ENCODE data around the gene TRIM22. TPM values are rescaled to one million over a fixed set of nuclear protein-coding genes. Genes with fewer than 3 reads are reported as not detected.
A peak's percentile ranks its signal among the peaks of the same experiment; 100 is the strongest.
"Not testable (repeated sequence)": the region's sequence is repeated elsewhere in the genome, so short reads cannot be mapped to it uniquely, and the experiment has no call there.

TRIM22 gene
- total RNA-seq, 1 donor from 2014 or later = 83.9 TPM

DNA sequence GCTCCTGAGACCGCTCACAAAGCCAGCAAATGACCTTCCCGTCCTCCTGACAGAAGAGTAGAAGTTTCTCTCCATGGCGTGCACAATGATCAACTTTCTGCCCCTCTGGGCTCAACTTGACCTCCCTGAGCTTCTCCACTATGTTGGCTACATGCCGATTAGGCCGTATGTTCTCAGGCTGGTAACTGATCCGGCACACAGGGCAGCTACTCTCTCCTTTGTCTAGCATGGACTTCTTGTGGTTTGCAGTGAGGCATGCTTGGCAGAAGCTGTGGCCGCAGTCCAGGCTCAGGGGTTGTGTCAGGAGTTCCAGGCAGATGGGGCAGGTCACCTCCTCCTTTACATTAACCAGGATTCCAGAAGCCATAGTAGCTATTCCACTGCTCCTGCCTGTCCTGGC, 9.8 kb upstream of the TRIM22 start:
- Mint-ChIP-seq H3K36me3 (ENCODE audit: low read depth) (peaks cover 53% of the 10 kb centered on the region), H3K9me3 (no peaks in the 10 kb centered on the region), H3K27me3 (ENCODE audit: low read depth) (no peaks in the 10 kb centered on the region), H3K4me1 (ENCODE audit: low read depth) (peaks cover 30% of the 10 kb centered on the region), H3K27ac (no peak overlapping the region), H3K4me3 (ENCODE audit: low read depth) (no peak overlapping the region)
- intact Hi-C loops (cut with micrococcal nuclease) = loop anchor here (10.0 kb wide), 2 partner anchors 555 to 1585 kb away; partner anchors contain the start of genes CNGA4, FHIP1B and RRM1
- no peak for DNase-seq (ENCODE audit: low spot score)

DNA sequence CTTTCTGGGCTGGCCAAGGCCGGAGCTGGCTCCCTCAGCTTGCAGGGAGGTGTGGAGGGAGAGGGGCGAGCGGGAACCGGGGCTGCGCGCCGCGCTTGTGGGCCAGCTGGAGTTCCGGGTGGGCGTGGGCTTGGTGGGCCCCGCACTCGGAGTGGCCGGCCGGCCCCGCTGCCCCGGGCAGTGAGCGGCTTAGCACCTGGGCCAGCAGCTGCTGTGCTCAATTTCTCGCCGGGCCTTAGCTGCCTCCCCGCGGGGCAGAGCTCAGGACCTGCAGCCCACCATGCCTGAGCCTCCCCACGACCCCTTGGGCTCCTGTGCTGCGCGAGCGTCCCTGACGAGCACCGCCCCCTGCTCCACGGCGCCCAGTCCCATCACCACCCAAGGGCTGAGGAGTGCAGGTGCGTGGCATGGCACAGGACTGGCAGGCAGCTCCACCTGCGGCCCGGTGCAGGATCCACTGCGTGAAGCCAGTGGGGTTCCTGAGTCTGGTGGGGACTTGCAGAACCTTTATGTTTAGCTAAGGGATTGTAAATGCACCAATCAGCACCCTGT, 6.6 kb upstream of the TRIM22 start:
- Mint-ChIP-seq H3K4me1 (ENCODE audit: low read depth) (peaks cover 38% of the 10 kb centered on the region), H3K36me3 (ENCODE audit: low read depth) (peaks cover 37% of the 10 kb centered on the region)
- H3K27me3 Mint-ChIP-seq (ENCODE audit: low read depth); H3K4me3 Mint-ChIP-seq (ENCODE audit: low read depth); DNase-seq (ENCODE audit: low spot score); H3K9me3 Mint-ChIP-seq; H3K27ac Mint-ChIP-seq: not testable (repeated sequence)
- intact Hi-C loops (cut with micrococcal nuclease) = loop anchor here (10.0 kb wide), 2 partner anchors 552 to 1588 kb away; partner anchors contain the start of genes CNGA4, FHIP1B and RRM1

DNA sequence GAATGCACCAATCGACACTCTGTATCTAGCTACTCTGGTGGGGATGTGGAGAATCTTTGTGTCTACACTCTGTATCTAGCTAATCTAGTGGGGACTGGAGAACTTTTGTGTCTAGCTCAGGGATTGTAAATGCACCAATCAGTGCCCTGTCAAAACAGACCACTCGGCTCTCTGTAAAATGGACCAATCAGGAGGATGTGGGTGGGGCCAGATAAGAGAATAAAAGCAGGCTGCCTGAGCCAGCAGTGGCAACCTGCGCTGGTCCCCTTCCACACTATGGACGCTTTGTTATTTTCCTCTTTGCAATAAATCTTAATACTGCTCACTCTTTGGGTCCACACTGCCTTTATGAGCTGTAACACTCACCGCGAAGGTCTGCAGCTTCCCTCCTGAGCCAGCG, 6.0 kb upstream of the TRIM22 start:
- peaks cover 31% of the 10 kb centered on the region for H3K36me3 Mint-ChIP-seq (ENCODE audit: low read depth)
- H3K27ac Mint-ChIP-seq = peak overlapping the region; percentile 96
- peaks cover 35% of the 10 kb centered on the region for H3K4me1 Mint-ChIP-seq (ENCODE audit: low read depth)
- not testable (repeated sequence) for H3K9me3 Mint-ChIP-seq; H3K27me3 Mint-ChIP-seq (ENCODE audit: low read depth); DNase-seq (ENCODE audit: low spot score)
- H3K4me3 Mint-ChIP-seq (ENCODE audit: low read depth) = peak overlapping the region; percentile 95
- intact Hi-C loops (cut with micrococcal nuclease) = loop anchor here (2.0 to 10.0 kb wide), 4 partner anchors 59 to 1589 kb away; partner anchors contain the start of genes CNGA4, FHIP1B, OR52N2 and RRM1

DNA sequence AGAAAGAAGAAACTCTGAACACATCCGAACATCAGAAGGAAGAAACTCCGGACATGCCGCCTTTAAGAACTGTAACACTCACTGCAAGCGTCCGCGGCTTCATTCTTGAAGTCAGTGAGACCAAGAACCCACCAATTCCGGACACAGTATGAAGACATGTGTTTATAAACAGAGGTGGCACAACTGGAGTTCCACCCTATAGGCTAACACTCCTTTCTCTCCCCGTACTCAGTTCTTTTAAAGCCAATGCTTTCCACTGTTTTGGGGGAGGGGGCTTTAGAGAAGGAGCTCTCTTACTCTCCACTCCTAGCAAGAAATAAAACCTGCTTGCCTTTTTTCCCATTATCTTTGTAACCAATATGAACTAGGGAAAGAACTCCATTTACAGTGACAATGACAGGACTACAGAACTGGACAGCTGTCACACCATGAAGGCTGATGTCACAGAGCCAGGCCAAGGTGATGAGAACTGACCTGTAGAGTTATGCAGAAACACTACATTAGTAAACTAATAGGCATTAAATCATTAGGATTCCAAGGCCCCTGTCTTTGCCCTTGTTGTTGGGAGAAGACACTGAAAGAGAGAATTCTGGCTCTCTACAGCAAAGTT, 5.4 kb upstream of the TRIM22 start:
- no peak for DNase-seq (ENCODE audit: low spot score)
- Mint-ChIP-seq H3K27ac (peak overlapping the region; percentile 96), H3K27me3 (ENCODE audit: low read depth) (no peaks in the 10 kb centered on the region), H3K36me3 (ENCODE audit: low read depth) (peaks cover 26% of the 10 kb centered on the region), H3K4me1 (ENCODE audit: low read depth) (peaks cover 30% of the 10 kb centered on the region), H3K4me3 (ENCODE audit: low read depth) (peak overlapping the region; percentile 95), H3K9me3 (no peaks in the 10 kb centered on the region)
- intact Hi-C loops (cut with micrococcal nuclease) = loop anchor here (2.0 to 10.0 kb wide), 4 partner anchors 59 to 1589 kb away; partner anchors contain the start of genes CNGA4, FHIP1B, OR52N2 and RRM1

GRCh38 chr11:5684646-5685362, 4.8 kb upstream of the TRIM22 start, which contains the start of gene TRIM5:
TSS of gene TRIM5 (minus strand) at chr11:5685074. CDS start at chr11:5680177, 4,897 bp downstream.
- Mint-ChIP-seq H3K4me1 (ENCODE audit: low read depth) (peaks cover 31% of the 10 kb centered on the region), H3K4me3 (ENCODE audit: low read depth) (peak within 1 kb of the TSS; percentile 95)
- DNase-seq (ENCODE audit: low spot score) = peak; percentile 76

GRCh38 chr11:5686426-5686825, 3.2 kb upstream of the TRIM22 start:
- Mint-ChIP-seq H3K4me1 (ENCODE audit: low read depth) (peaks cover 37% of the 10 kb centered on the region), H3K27ac (no peak overlapping the region), H3K4me3 (ENCODE audit: low read depth) (no peak overlapping the region), H3K9me3 (no peaks in the 10 kb centered on the region), H3K36me3 (ENCODE audit: low read depth) (peaks cover 6% of the 10 kb centered on the region), H3K27me3 (ENCODE audit: low read depth) (no peaks in the 10 kb centered on the region)
- intact Hi-C loops (cut with micrococcal nuclease) = loop anchor here (10.0 kb wide), 2 partner anchors 548 to 1592 kb away; partner anchors contain the start of genes CNGA4, FHIP1B and RRM1
- DNase-seq (ENCODE audit: low spot score) = no peak

More at GRCh38 chr11:5684646-5685362, 4.8 kb upstream of the TRIM22 start, which contains the start of gene TRIM5:
- intact Hi-C loops (cut with micrococcal nuclease) = loop anchor here (2.0 to 10.0 kb wide), 4 partner anchors 60 to 1590 kb away; partner anchors contain the start of genes CNGA4, FHIP1B, OR52N2 and RRM1
- Mint-ChIP-seq H3K27ac (peak within 1 kb of the TSS; percentile 96), H3K36me3 (ENCODE audit: low read depth) (peaks cover 19% of the 10 kb centered on the region), H3K9me3 (no peaks in the 10 kb centered on the region), H3K27me3 (ENCODE audit: low read depth) (no peaks in the 10 kb centered on the region)

DNA sequence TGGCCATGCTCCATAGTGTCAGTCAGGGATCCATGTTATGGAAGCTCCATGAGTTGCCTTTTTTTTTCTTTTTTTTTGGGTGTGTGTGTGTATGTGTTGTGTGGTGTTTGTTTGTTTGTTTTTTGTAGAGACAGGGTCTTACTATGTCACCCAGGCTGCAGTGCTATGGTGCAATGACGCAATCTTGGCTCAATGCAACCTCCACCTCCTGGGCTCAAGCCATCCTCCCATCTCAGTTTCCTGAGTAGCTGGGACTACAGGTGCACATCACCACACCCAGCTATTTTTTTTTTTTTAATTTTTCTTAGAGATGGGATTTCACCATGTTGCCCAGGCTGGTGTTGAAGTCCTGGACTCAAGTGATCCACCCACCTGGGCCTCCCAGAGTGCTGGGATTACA, 1.1 kb upstream of the TRIM22 start:
- intact Hi-C loops (cut with micrococcal nuclease) = loop anchor here (10.0 kb wide), 2 partner anchors 546 to 1594 kb away; partner anchors contain the start of genes CNGA4, FHIP1B and RRM1
- Mint-ChIP-seq H3K27me3 (ENCODE audit: low read depth) (no peaks in the 10 kb centered on the region), H3K4me1 (ENCODE audit: low read depth) (peaks cover 45% of the 10 kb centered on the region), H3K36me3 (ENCODE audit: low read depth) (peaks cover 15% of the 10 kb centered on the region), H3K27ac (no peak overlapping the region), H3K9me3 (no peaks in the 10 kb centered on the region), H3K4me3 (ENCODE audit: low read depth) (no peak overlapping the region)
- DNase-seq (ENCODE audit: low spot score) = no peak

- H3K36me3 Mint-ChIP-seq (ENCODE audit: low read depth) = peaks cover 26% of the 10 kb centered on the region
- H3K4me1 Mint-ChIP-seq (ENCODE audit: low read depth) = peaks cover 42% of the 10 kb centered on the region
- no peaks in the 10 kb centered on the region for H3K9me3 Mint-ChIP-seq
- intact Hi-C loops (cut with micrococcal nuclease) = loop anchor here (2.0 kb wide), 1 partner anchor 631 kb away; the partner anchor contains the start of gene CAVIN3
- peak overlapping the region; percentile 91 for H3K4me3 Mint-ChIP-seq (ENCODE audit: low read depth)
- H3K27me3 Mint-ChIP-seq (ENCODE audit: low read depth) = no peaks in the 10 kb centered on the region
- DNase-seq (ENCODE audit: low spot score) = no peak
- H3K27ac Mint-ChIP-seq = peak overlapping the region; percentile 89
These were observed 626 bp downstream of the TRIM22 start for GRCh38 chr11:5690216-5690615.

GRCh38 chr11:5690736-5691135, 1.1 kb downstream of the TRIM22 start:
- intact Hi-C loops (cut with micrococcal nuclease) = loop anchor here (2.0 kb wide), 1 partner anchor 630 kb away; the partner anchor contains the start of gene CAVIN3
- peak overlapping the region; percentile 89 for H3K27ac Mint-ChIP-seq
- DNase-seq (ENCODE audit: low spot score) = no peak
- H3K36me3 Mint-ChIP-seq (ENCODE audit: low read depth) = peaks cover 27% of the 10 kb centered on the region
- H3K9me3 Mint-ChIP-seq = no peaks in the 10 kb centered on the region
- peak overlapping the region; percentile 91 for H3K4me3 Mint-ChIP-seq (ENCODE audit: low read depth)
- H3K4me1 Mint-ChIP-seq (ENCODE audit: low read depth) = peaks cover 42% of the 10 kb centered on the region
- H3K27me3 Mint-ChIP-seq (ENCODE audit: low read depth) = no peaks in the 10 kb centered on the region

- Mint-ChIP-seq H3K36me3 (ENCODE audit: low read depth) (peaks cover 34% of the 10 kb centered on the region), H3K4me3 (ENCODE audit: low read depth) (peak overlapping the region; percentile 91), H3K27ac (peak overlapping the region; percentile 89), H3K4me1 (ENCODE audit: low read depth) (peaks cover 45% of the 10 kb centered on the region)
- not testable (repeated sequence) for DNase-seq (ENCODE audit: low spot score); H3K9me3 Mint-ChIP-seq; H3K27me3 Mint-ChIP-seq (ENCODE audit: low read depth)
- intact Hi-C loops (cut with micrococcal nuclease) = loop anchor here (2.0 kb wide), 1 partner anchor 629 kb away; the partner anchor contains the start of gene CAVIN3
These were observed 1.8 kb downstream of the TRIM22 start for GRCh38 chr11:5691238-5691963.

GRCh38 chr11:5691964-5692361, 2.4 kb downstream of the TRIM22 start:
- intact Hi-C loops (cut with micrococcal nuclease) = loop anchor here (2.0 kb wide), 1 partner anchor 629 kb away; the partner anchor contains the start of gene CAVIN3
- peak overlapping the region; percentile 64 for H3K27ac Mint-ChIP-seq
- peak overlapping the region; percentile 91 for H3K4me3 Mint-ChIP-seq (ENCODE audit: low read depth)
- DNase-seq (ENCODE audit: low spot score) = no peak
- H3K4me1 Mint-ChIP-seq (ENCODE audit: low read depth) = peaks cover 46% of the 10 kb centered on the region
- no peaks in the 10 kb centered on the region for H3K9me3 Mint-ChIP-seq
- H3K36me3 Mint-ChIP-seq (ENCODE audit: low read depth) = peaks cover 39% of the 10 kb centered on the region
- no peaks in the 10 kb centered on the region for H3K27me3 Mint-ChIP-seq (ENCODE audit: low read depth)

DNA sequence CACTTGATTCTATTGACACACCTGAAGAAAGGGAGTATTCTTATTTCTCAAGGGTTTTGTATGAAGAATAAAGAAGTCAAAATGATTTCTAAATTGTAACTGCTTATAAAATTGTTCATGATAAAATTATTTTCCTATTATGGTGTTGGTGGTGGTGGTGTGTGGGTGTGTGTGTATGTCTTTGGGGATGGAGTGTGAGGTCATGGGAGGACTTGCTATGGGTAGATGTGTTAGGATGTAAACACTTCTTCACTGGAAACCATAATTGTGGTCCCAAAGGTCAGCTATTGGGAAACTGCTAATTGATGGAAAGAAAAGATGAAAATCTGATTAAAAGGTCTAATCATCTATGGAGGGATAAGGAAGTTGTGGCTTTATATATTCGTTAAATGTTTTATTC, 5.1 kb downstream of the TRIM22 start:
- Mint-ChIP-seq H3K9me3 (no peaks in the 10 kb centered on the region), H3K27me3 (ENCODE audit: low read depth) (no peaks in the 10 kb centered on the region), H3K4me1 (ENCODE audit: low read depth) (peaks cover 42% of the 10 kb centered on the region), H3K36me3 (ENCODE audit: low read depth) (peaks cover 60% of the 10 kb centered on the region), H3K4me3 (ENCODE audit: low read depth) (no peak overlapping the region), H3K27ac (peak overlapping the region; percentile 51)
- intact Hi-C loops (cut with micrococcal nuclease) = no loop called here
- DNase-seq (ENCODE audit: low spot score) = no peak

Data from activated T-helper 2 cell treated with anti-CD3 and anti-CD28 coated beads, Interferon-gamma antibody, Interleukin-2, Interleukin-4, amounts not matched to agents 10 μg/mL and 5 μg/mL and 100 μg/mL, durations not matched to agents 14 hours and 24 hours and 36 hours (primary cell).